Stimulated activated naive CD4-positive, alpha-beta T cell (primary cell): ENCODE data around the gene PNN.
A peak's percentile ranks its signal among the peaks of the same experiment; 100 is the strongest.
"Not testable (repeated sequence)": the region's sequence is repeated elsewhere in the genome, so short reads cannot be mapped to it uniquely, and the experiment has no call there.

Experiments used
- DNase-seq, 6 experiments: peaks; one replicate each; lab custom pipeline; 2025; lab: John Stamatoyannopoulos, UW

The PNN gene

DNA sequence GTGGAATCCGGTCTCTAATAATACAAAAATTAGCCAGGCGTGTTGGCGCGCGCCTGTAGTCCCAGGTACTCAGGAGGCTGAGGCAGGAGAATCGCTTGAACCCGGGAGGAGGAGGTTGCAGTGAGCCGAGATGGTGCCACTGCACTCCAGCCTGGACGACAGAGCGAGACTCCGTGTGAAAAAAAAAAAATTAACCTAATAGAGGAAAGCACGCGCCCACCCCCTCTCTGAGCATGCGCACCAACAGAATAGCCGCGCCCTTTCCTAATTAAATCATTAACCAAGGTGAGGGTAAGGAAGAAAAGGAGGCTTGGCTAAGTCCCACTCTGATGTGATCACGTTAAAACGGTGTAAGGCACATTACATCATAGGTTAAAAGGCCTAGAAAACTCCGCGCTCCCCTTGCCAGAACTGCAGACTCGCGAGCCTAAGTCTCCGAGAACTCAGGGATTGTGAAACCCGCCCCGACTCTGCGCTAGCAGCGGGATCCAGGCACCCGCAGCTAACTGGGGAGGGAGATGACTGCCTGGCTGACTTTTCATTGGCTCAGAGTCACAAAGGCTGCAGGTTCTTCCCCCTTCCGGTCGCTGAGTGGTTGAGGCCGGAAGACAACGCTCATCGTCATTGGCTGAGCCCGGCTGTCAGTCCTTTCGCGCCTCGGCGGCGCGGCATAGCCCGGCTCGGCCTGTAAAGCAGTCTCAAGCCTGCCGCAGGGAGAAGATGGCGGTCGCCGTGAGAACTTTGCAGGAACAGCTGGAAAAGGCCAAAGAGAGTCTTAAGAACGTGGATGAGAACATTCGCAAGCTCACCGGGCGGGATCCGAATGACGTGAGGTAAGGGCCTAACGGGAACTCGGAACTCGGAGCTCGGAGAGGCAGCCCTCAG lies at the start of gene PNN:
PNN (plus strand) TSS at position 695 of the 885 bp plus-strand sequence; CDS start at position 721, 26 bp downstream.
- peak; percentile 90 to 99 (median 97) for DNase-seq

DNA sequence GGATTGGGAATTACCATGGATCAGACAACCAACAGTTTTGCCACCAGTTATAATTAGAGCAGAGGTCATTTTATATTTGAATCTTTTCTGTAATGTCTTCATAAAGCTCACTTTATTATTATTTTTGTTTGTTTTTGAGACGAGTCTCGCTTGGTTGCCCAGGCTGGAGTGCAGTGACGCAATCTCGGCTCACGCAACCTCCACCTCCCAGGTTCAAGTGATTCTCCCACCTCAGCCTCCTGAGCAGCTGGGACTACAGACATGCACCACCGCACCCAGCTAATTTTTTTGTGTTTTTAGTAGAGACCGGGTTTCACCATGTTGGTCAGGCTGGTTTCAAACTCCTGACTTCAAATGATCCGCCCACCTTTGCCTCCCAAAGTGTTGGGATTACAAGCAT lies 37.2 kb upstream of the PNN start:
- not testable (repeated sequence) for DNase-seq

DNA sequence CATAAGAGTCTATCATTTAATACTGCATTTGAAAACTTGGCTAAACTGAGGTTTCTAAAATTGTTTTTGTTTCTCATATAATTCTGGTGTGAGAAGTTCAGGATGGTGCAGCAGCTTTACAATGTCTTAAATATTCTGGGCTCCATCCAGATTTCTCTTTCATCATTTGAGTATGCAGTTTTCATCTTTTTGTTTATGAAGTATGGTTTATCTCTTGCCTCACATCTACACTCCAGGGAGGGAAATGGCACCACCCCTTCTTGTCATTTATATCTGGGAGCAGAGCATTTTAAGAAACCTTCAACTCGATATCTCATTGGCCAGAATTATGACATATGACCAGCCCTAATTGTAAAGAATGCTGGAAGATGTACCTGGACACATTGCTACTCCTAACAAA lies 36.6 kb upstream of the PNN start:
- no peak for DNase-seq

DNA sequence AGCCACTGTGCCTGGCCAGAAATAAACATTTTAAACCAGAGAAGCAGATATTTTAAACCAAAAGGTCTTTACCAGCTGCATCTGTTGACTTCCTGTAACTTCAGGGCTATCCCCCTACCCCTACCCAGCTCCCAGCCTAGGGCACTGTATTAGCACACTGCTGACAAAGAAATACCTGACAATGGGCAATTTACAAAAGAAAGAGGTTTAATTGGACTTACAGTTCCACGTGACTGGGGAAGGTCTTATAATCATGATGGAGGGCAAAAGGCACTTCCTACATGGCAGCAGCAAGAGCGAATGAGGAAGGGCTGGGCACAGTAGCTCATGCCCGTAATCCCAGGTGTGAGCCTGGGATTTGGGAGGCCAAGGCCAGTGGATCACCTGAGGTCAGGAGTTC lies 34.9 kb upstream of the PNN start:
- no peak for DNase-seq

DNA sequence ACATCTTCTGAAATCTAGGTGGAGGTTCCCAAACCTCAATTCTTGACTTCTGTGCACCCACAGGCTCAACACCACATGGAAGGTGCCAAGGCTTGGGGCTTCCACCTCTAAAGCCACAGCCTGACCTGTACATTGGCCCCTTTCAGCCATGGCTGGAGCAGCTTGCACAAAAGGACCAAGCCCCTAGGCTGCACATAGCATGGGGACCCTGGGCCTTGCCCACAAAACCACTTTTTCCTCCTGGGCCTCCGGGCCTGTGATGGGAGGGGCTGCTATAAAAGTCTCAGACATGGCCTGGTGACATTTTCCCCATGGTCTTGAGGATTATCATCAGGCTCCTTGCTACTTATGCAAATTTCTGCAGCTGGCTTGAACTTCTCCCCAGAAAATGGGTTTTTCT lies 33.4 kb upstream of the PNN start:
- not testable (repeated sequence) for DNase-seq

DNA sequence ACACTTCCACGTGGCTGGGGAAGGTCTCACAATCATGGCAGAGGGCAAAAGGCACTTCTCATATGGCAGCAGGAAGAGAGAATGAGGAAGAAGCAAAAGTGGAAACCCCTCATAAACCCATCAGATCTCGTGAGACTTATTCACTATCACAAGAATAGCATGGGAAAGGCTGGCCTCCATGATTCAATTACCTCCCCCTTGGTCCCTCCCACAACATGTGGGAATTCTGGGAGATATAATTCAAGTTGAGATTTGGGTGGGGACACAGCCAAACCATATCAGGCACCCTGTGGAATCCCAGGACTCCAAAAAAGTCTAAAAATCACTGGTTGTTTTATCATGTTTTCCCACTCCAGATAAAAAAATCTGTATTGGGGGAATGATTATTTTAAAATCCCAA lies 31.8 kb upstream of the PNN start:
- DNase-seq: not testable (repeated sequence)

DNA sequence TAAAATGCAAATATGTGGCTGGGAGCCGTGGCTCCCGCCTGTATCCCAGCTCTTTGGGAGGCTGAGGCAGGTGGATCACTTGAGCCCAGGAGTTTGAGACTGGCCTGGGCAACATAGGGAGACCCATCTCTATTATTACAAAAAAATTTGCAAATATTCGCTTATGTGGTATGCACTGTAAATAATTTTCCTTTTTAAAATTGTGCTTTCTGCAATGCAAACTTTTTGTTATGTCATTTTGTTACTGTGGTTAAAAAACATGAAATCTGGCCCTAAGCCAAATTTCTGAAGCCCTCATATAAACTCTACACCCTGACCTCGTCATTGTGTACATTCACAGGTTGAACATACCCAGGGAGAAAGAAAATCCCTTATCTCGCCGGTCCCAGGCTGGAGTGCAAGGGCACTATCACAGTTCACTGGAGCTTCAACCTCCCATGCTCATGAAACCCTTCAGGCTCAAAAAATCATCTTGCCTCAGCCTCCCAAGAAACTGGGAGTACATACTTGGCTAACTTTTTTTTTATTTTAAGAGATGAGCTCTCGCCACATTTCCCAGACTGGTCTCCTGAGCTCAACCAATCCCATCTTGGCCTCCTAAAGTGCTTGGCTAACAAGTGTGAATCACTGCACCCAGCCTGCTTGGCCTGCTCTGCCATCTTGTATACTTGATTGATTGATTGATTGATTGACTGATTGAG lies 29.6 kb upstream of the PNN start:
- no peak for DNase-seq

DNA sequence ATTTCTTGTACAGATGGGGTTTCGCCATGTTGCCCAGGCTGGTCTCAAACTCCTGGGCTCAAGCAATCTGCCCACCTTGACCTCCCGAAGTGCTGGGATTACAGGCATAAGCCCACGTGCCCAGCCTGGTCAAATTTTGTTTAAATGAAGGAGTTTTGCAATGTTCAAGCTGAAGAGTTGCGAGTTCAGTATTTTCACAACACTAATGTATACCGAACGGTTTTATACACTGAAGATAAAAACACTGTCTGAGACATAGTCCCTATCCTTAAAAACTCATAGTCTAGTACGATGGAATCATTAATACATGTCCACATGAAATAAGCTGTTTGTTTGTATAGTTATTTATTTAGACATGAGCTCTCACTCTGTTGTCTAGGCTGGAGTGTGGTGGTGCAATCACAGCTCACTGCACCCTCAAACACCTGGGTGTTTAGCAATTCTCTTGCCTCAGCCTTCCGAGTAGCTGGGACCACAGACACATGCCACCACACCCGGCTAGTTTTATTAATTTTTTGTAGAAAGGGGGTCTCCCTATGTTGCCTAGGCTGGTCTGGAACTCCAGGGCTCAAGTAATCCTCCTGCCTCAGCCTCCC lies 20.4 kb upstream of the PNN start:
- DNase-seq: no peak

DNA sequence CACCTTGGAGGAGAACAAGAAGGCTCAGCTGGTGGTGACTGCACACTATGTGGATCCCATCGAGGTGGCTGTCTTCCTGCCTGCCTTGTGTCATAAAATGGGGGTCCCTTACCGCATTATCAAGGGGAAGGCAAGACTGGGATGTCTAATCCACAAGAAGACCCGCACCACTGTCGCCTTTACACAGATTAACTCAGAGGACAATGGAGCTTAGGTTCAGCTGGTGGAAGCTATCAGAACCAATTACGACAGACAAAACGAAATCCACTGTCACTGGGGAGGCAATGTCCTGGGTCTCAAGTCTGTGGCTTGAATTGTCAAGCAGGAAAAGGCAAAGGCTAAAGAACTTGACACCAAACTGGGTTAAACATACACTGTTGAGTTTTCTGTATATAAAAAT lies 17.6 kb upstream of the PNN start:
- DNase-seq: no peak

DNA sequence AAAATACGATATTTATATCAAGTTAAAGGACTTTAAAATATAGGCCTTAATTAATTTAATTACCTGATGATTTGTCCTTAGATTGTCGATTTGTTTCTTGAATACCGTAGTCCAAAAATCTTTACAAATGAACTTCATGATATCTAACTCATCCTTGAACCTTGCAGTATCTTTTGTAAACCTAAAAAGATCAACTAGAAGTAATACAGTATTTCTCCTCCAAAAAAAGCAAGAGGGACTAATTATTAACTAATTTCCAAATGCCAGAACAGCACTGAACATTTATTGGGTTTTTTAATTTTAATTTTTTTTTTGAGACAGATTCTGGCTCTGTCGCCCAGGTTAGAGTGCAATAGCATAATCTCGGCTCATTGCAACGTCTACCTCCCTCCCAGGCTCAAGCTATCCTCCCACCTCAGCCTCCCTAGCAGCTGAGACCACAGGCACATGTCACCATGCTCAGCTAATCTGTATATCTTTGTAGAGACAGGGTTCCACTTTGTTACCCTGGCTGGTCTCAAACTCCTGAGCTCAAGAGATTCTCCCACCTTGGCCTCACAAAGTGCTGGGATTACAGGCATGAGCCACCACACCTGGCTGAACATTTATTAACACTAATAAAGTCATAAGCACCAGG lies 16.7 kb upstream of the PNN start:
- no peak for DNase-seq

DNA sequence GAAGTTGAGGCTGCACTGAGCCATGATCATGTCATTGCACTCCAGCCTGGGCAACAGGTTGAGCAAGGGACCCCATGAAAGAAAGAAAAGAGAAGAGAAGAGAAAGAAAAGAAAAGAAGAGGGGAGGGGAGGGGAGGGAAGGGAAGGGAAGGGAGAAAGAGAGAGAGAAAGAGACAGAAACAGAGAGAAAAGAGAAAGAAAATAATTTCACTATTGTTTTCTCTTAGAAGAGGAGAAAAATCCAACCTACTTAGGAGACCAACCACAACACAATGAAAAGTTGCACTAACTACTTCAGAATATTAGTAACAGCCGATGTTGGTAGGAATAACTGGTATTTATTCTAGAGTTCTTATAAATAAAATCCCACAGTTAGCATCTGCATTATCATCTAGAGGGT lies 14.6 kb upstream of the PNN start:
- DNase-seq: no peak

DNA sequence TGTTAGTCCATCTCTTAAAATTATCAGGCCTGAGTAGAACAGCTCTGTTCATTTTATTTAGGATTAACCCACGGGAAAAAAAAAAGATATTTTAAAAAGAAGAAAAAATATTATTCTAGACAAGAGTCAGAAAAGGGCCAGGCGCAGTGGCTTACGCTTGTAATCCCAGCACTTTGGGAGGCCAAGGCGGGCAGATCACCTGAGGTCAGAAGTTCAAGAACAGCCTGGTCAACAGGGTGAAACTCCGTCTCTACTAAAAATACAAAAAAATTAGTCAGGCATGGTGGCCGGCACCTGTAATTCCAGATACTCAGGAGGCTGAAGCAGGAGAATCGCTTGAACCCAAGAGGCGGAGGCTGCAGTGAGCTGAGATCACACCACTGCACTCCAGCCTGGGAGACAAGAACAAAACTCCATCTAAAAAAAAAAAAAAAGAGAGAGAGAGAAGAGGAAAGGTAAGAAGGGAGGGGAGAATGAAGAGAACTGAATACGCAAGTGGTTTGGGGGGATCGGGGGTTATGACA lies 7.2 kb upstream of the PNN start:
- DNase-seq: not testable (repeated sequence)

DNA sequence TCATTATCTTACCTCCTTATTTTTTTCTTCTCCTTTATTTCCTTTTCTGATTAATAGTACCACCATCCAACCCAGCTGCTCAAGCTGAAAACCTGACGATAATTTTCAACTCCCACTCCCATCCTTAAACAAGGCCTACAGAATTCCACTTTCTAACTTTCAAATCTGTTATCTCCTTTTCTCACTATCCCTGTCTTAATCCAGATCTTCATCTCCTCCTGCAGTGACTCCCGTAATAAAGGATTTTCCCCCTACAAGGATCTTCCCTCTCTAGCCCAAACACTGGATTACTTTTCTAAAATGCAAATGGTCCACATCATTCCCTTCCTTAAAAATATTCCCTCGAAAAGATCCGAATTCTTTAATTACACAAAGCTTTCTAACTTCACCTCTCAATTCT lies 6.5 kb upstream of the PNN start:
- DNase-seq: no peak

DNA sequence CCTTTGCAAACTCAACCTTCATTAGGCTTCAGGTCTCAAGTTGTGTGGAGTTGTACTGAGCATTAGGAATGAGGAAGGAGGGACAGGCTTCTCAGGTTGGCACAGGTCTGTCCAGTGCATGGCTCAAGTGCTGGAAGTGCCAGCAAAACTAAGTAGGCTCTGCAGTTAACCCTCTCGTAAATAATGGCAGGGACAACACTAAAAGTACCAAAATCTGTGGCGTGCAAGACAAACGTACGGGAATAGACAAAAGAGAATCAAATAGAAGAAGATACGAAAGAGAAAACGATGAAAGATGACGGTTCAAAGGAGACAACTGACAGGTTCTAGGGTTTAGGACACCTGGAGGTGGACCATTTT lies 5.5 kb upstream of the PNN start:
- no peak for DNase-seq

DNA sequence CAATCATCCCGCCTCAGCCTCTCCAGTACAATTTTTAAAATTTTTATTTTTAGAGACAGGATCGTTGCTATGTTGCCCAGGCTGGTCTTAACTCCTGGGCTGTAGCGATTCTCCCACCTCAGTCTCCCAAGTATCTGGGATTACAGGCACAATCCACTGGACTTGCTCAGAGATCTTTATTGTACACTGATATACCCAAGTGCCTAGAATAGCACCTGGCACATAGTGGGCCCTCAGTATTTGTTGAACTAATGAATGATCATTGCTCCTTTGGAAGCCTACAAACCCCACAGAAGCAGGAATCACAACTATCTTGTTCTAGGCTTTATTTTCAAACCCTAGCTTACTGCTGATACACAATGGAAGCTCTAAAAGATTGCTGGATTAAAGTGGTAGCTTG lies 1.9 kb upstream of the PNN start:
- DNase-seq: no peak

DNA sequence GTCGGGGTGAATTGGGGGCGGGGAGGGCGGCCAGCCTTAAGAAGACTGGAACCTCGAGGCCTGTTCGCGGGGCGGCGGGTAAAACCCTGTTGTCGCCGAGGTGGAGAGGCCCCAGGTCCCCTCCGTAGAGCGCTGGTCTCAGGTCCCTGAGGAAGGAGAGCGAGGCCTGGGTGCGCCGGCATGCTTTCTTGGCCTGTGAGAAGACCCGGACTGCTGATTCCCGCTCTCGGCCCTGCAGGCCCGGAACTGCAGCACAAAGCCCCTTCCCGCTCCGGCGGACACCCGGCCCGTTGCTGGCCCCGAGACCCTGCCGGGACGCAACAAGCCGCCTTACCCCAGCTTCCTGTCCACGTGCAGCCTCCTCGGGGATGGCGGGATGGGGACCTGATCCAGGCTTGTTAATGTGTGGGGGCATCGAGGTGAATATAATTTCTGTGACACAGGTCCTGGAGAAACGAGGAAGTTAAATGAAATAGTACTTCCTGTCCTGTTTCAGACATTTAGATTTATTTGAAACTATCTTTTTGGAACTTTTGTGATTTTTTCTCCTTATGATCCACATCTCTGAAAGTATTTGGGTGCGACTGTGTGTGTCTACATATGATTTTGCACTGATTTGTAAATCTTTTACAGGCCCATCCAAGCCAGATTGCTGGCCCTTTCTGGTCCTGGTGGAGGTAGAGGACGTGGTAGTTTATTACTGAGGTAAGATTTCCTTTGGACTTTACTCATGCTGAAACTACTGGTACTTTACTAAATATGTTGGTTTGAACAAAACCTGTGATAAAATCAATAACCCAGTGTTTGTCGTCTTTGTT lies 600 bp downstream of the PNN start:
- DNase-seq: peak in 1 of 6 experiments; percentile 57

DNA sequence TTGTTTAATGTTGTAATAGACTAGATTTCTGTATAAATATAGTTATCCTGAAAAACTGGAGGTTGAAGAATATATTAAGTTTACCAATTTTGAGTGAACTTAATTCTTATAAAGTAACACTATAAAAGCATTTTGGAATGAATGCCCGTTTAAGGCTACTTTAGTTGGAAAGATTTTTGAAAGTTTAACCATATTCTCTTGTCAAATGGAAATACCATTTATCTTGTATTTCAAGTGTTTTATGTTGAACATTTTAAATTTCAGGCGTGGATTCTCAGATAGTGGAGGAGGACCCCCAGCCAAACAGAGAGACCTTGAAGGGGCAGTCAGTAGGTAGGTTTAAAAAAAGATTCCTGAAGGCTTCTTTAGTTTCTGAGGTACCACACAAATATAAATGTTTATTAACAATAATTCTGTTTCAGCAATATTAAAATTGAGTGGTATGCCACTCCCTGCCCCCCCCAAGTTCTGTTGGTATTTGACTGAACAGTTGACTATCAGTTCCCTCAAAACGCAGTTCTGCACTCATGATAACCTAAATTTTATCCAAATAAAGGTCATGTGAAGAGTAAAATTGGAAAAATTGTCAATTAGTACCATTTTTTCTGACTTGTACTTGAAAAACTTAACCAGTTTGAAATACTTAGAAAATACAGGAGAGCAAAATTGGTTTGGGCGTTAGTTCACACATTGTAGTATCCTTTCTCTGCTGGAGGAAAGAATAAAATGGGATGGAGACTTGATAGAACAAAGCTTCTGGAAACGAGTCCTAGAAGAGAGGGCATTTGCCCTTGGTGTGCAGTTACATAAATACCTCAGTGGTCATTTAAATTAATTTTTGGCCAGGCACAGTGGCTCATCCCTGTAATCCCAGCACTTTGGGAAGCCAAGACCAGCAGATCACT lies 1.5 kb downstream of the PNN start:
- no peak for DNase-seq

DNA sequence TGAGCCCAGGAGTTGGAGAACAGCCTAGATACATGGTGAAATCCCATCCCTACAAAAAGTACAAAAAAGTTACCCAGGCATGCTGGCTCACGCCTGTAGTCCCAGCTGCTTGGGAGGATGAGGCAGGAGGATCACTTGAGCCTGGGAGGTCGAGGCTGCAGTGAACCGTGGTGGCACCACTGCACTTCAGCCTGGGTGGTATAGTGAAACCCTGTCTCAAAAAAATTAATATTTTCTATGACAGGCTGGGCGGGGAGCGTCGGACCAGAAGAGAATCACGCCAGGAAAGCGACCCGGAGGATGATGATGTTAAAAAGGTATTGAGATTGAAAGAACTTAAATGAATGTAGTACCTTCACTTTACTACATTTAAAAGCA lies 2.1 kb downstream of the PNN start:
- no peak for DNase-seq

DNA sequence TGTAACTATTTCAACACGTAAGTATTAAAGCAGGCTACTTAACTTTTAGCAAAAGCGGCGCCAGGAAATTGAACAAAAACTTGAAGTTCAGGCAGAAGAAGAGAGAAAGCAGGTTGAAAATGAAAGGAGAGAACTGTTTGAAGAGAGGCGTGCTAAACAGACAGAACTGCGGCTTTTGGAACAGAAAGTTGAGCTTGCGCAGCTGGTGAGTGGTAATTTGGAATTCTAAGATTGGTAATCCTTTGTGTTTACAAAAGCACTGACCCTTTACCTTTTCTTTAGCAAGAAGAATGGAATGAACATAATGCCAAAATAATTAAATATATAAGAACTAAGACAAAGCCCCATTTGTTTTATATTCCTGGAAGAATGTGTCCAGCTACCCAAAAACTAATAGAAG lies 4.0 kb downstream of the PNN start:
- DNase-seq: no peak

DNA sequence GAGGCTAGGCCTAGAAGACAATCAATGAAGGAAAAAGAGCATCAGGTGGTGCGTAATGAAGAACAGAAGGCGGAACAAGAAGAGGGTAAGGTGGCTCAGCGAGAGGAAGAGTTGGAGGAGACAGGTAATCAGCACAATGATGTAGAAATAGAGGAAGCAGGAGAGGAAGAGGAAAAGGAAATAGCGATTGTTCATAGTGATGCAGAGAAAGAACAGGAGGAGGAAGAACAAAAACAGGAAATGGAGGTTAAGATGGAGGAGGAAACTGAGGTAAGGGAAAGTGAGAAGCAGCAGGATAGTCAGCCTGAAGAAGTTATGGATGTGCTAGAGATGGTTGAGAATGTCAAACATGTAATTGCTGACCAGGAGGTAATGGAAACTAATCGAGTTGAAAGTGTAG lies 5.5 kb downstream of the PNN start:
- no peak for DNase-seq
